Activated T-cell treated with anti-CD3 and anti-CD28 coated beads, Interleukin-2, amount 50 U/mL, for 72 hours (primary cell): ENCODE data around the gene OXCT1. TPM values are rescaled to one million over a fixed set of nuclear protein-coding genes. Genes with fewer than 3 reads are reported as not detected.
"Not testable (repeated sequence)": the region's sequence is repeated elsewhere in the genome, so short reads cannot be mapped to it uniquely, and the experiment has no call there.

Experiments
- ATAC-seq, 2 donors: fragments of 150-1000 bp; cut with Tn5 transposase; replicated peaks in 1 of 2; 2 replicates each; pipeline ENCODE4 v1.10.0; 2021; ENCODE audit warnings: moderate library complexity in 2 of 2, mild to moderate bottlenecking in 1 of 2
- DNase-seq, 2 donors: peaks; one replicate each; pipeline ENCODE4 v3.0.0; 2021 to 2022; ENCODE audit warnings: mixed read lengths in 1 of 2
- H3K27ac Mint-ChIP-seq: one replicate; pipeline ENCODE4 v1.8.0; 2022; ENCODE audit warnings: mild to moderate bottlenecking, moderate library complexity, mixed read lengths
- H3K27me3 Mint-ChIP-seq: one replicate; pipeline ENCODE4 v1.8.0; 2022; ENCODE audit warnings: low read depth, mixed read lengths
- H3K36me3 Mint-ChIP-seq, 2 donors: one replicate each; pipeline ENCODE4 v1.8.0; 2022; ENCODE audit warnings: mixed read lengths in 2 of 2, mild to moderate bottlenecking in 1 of 2; ENCODE audit not compliant: insufficient read depth in 2 of 2
- H3K4me1 Mint-ChIP-seq: one replicate; pipeline ENCODE4 v1.8.0; 2022; ENCODE audit warnings: low read depth, mixed read lengths
- H3K4me3 Mint-ChIP-seq, 2 donors: one replicate each; pipeline ENCODE4 v1.8.0; 2022; ENCODE audit warnings: mild to moderate bottlenecking in 2 of 2, mixed read lengths in 2 of 2, moderate library complexity in 2 of 2
- H3K9me3 Mint-ChIP-seq, 2 donors: one replicate each; pipeline ENCODE4 v1.8.0; 2022; ENCODE audit warnings: mixed read lengths in 2 of 2
- total RNA-seq, 2 donors: library from RNA; stranded (reverse); gene quantifications; one replicate each; pipeline ENCODE4 v1.2.3, GENCODE V29; 2022

OXCT1 gene
- total RNA-seq, 2 donors from 2014 or later: 58.7 to 63.8 TPM

GRCh38 chr5:41835645-41836044 is 34.6 kb downstream of the OXCT1 start:
- Mint-ChIP-seq H3K27ac (peak overlapping the region; percentile 54), H3K4me1 (peaks cover 25% of the 10 kb centered on the region), H3K4me3 (no peak overlapping the region), H3K27me3 (no peaks in the 10 kb centered on the region), H3K9me3 (no peaks in the 10 kb centered on the region), H3K36me3 (peaks cover 16 to 46% of the 10 kb centered on the region in 2 donors)
- peak; percentile 18 to 21 for DNase-seq
- ATAC-seq: peak; percentile 68 to 78

GRCh38 chr5:41834506-41834905 is 35.7 kb downstream of the OXCT1 start:
- peaks cover 25% of the 10 kb centered on the region for H3K4me1 Mint-ChIP-seq
- DNase-seq: no peak
- H3K27ac Mint-ChIP-seq: peak overlapping the region; percentile 97

GRCh38 chr5:41832430-41832829 is 37.8 kb downstream of the OXCT1 start:
- peaks cover 24% of the 10 kb centered on the region for H3K4me1 Mint-ChIP-seq
- H3K27ac Mint-ChIP-seq: no peak overlapping the region
- ATAC-seq (no peak), DNase-seq (no peak)
- no peak overlapping the region for H3K4me3 Mint-ChIP-seq
- no peaks in the 10 kb centered on the region for H3K9me3 Mint-ChIP-seq
- H3K36me3 Mint-ChIP-seq: peaks cover 16 to 44% of the 10 kb centered on the region in 2 donors
- no peaks in the 10 kb centered on the region for H3K27me3 Mint-ChIP-seq

More at GRCh38 chr5:41834506-41834905, 35.7 kb downstream of the OXCT1 start:
- H3K27me3 Mint-ChIP-seq: no peaks in the 10 kb centered on the region
- H3K4me3 Mint-ChIP-seq: no peak overlapping the region
- no peaks in the 10 kb centered on the region for H3K9me3 Mint-ChIP-seq
- no peak for ATAC-seq
- H3K36me3 Mint-ChIP-seq: peaks cover 16 to 48% of the 10 kb centered on the region in 2 donors

GRCh38 chr5:41831155-41831554 is 39.1 kb downstream of the OXCT1 start:
- peak overlapping the region; percentile 17 for H3K27ac Mint-ChIP-seq

GRCh38 chr5:41827792-41828191 is 42.4 kb downstream of the OXCT1 start:
- Mint-ChIP-seq H3K36me3 (peaks cover 18 to 45% of the 10 kb centered on the region in 2 donors), H3K9me3 (no peaks in the 10 kb centered on the region), H3K27ac (no peak overlapping the region), H3K27me3 (no peaks in the 10 kb centered on the region), H3K4me3 (no peak overlapping the region), H3K4me1 (peaks cover 22% of the 10 kb centered on the region)
- ATAC-seq (no peak), DNase-seq (no peak)

More at GRCh38 chr5:41831155-41831554, 39.1 kb downstream of the OXCT1 start:
- Mint-ChIP-seq H3K36me3 (peaks cover 18 to 49% of the 10 kb centered on the region in 2 donors), H3K4me1 (peaks cover 27% of the 10 kb centered on the region), H3K4me3 (no peak overlapping the region), H3K9me3 (no peaks in the 10 kb centered on the region), H3K27me3 (no peaks in the 10 kb centered on the region)
- DNase-seq: no peak
- ATAC-seq: no peak

- Mint-ChIP-seq H3K36me3 (peaks cover 13 to 22% of the 10 kb centered on the region in 2 donors), H3K4me1 (peaks cover 5% of the 10 kb centered on the region), H3K27ac (no peak overlapping the region), H3K9me3 (no peaks in the 10 kb centered on the region), H3K4me3 (no peak overlapping the region), H3K27me3 (no peaks in the 10 kb centered on the region)
- no peak for DNase-seq
- ATAC-seq: no peak
Measured at GRCh38 chr5:41822036-41822435, 48.2 kb downstream of the OXCT1 start.

GRCh38 chr5:41821051-41821450 is 49.2 kb downstream of the OXCT1 start:
- ATAC-seq: no peak
- H3K36me3 Mint-ChIP-seq: peaks cover 9 to 21% of the 10 kb centered on the region in 2 donors
- no peaks in the 10 kb centered on the region for H3K4me1 Mint-ChIP-seq
- H3K27me3 Mint-ChIP-seq: no peaks in the 10 kb centered on the region
- DNase-seq: no peak
- H3K27ac Mint-ChIP-seq: no peak overlapping the region
- H3K4me3 Mint-ChIP-seq: no peak overlapping the region
- H3K9me3 Mint-ChIP-seq: no peaks in the 10 kb centered on the region

GRCh38 chr5:41820150-41820549 is 50.1 kb downstream of the OXCT1 start:
- Mint-ChIP-seq H3K4me3 (no peak overlapping the region), H3K4me1 (no peaks in the 10 kb centered on the region), H3K27ac (no peak overlapping the region), H3K27me3 (no peaks in the 10 kb centered on the region), H3K36me3 (peaks cover 7 to 20% of the 10 kb centered on the region in 2 donors), H3K9me3 (no peaks in the 10 kb centered on the region)
- no peak for DNase-seq
- no peak for ATAC-seq

GRCh38 chr5:41817625-41818301 is 52.5 kb downstream of the OXCT1 start:
- Mint-ChIP-seq H3K27me3 (no peaks in the 10 kb centered on the region), H3K9me3 (peaks cover 0 to 1% of the 10 kb centered on the region in 2 donors), H3K4me1 (no peaks in the 10 kb centered on the region), H3K4me3 (no peak overlapping the region), H3K36me3 (peaks cover 5 to 18% of the 10 kb centered on the region in 2 donors), H3K27ac (no peak overlapping the region)
- no peak for ATAC-seq
- DNase-seq: no peak

- no peak overlapping the region for H3K27ac Mint-ChIP-seq
- ATAC-seq: no peak
- peaks cover 7 to 24% of the 10 kb centered on the region in 2 donors for H3K36me3 Mint-ChIP-seq
- peaks cover 0 to 1% of the 10 kb centered on the region in 2 donors for H3K9me3 Mint-ChIP-seq
- H3K4me3 Mint-ChIP-seq: no peak overlapping the region
- no peaks in the 10 kb centered on the region for H3K27me3 Mint-ChIP-seq
- no peak for DNase-seq
- peaks cover 8% of the 10 kb centered on the region for H3K4me1 Mint-ChIP-seq
Measured at GRCh38 chr5:41815663-41816229, 54.5 kb downstream of the OXCT1 start.

- DNase-seq (no peak), ATAC-seq (no peak)
- H3K4me1 Mint-ChIP-seq: peaks cover 12% of the 10 kb centered on the region
- H3K36me3 Mint-ChIP-seq: peaks cover 7 to 24% of the 10 kb centered on the region in 2 donors
- no peak overlapping the region for H3K27ac Mint-ChIP-seq
- peaks cover 0 to 1% of the 10 kb centered on the region in 2 donors for H3K9me3 Mint-ChIP-seq
- no peaks in the 10 kb centered on the region for H3K27me3 Mint-ChIP-seq
- H3K4me3 Mint-ChIP-seq: no peak overlapping the region
Measured at GRCh38 chr5:41815261-41815660, 55.0 kb downstream of the OXCT1 start.

- H3K4me3 Mint-ChIP-seq, H3K27me3 Mint-ChIP-seq, H3K27ac Mint-ChIP-seq, DNase-seq, ATAC-seq, H3K9me3 Mint-ChIP-seq: not testable (repeated sequence)
- H3K36me3 Mint-ChIP-seq: peaks cover 7 to 20% of the 10 kb centered on the region in 2 donors
- peaks cover 19% of the 10 kb centered on the region for H3K4me1 Mint-ChIP-seq
Measured at GRCh38 chr5:41814306-41814705, 55.9 kb downstream of the OXCT1 start.

GRCh38 chr5:41812156-41812555 is 58.1 kb downstream of the OXCT1 start:
- Mint-ChIP-seq H3K4me3 (no peak overlapping the region), H3K36me3 (peaks cover 7 to 20% of the 10 kb centered on the region in 2 donors), H3K27ac (peak overlapping the region; percentile 53), H3K27me3 (no peaks in the 10 kb centered on the region), H3K9me3 (peaks cover 0 to 1% of the 10 kb centered on the region in 2 donors), H3K4me1 (peaks cover 19% of the 10 kb centered on the region)
- no peak for DNase-seq
- no peak for ATAC-seq
